ENCODE results near the gene PPP2R5D. TPM values are rescaled to one million over a fixed set of nuclear protein-coding genes. Genes with fewer than 3 reads are reported as not detected.
"Not testable (repeated sequence)": the region's sequence is repeated elsewhere in the genome, so short reads cannot be mapped to it uniquely, and the experiment has no call there.

The PPP2R5D gene
- total RNA-seq, 1 experiment from 2014 or later, result 61.7 TPM

DNA sequence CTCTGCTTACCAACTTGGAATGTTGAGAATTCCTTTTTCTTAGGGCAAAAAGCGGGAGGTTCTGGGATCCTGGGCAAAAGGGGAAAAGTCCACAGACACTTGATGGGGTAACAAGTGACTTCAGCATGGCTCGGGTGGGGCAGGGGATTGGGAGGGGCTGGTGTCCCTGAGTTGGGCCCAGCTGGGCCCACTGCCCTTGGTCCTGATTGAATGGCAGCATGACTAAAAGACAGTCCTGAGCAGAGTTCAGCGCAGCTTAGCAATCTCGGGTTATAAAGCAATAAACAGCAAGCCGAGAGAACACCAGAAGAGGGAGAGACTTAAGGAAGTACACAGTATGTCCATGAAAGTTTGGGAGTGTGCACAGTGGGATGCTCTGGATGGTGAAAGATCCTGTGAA is 5.6 kb downstream of the PPP2R5D start:
- no peak for DNase-seq (ENCODE audit: low read depth)

DNA sequence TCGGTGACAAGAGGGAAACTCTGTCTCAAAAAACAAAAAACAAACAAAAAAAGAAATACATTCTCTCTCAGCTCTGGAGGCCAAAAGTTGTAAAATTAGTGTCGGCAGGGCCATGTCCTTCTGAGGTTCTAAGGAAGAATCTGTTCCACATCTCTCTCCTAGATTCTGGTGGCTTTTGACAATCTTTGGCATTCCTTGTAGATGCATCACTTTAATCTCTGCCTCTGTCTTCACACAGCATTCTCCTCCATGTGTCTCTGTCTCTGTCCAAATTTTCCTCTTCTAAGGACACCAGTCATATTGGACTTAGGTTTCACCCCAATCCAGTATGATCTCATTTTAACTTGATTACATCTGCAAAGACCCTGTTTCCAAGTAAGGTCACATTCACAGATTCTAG is 9.1 kb downstream of the PPP2R5D start:
- no peak for DNase-seq (ENCODE audit: low read depth)

DNA sequence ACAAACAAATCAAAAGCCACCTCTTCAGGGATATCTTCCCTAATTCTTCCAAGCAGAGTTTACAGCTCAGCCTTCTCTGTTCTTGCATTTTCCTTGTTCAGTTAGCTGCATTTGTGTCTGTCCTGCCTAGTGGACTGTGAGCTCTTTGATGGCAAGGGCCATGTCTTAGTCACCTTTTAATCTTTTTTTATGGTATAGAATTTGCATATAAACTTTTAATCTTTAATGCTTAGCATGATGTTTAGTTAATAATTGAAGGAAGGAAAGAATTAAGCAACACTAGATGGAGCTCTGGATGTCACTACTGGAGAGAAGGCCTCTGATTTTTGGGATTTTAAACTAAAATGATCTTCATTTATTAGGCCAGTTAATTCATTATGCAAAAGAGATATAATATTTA is 12.1 kb downstream of the PPP2R5D start:
- DNase-seq (ENCODE audit: low read depth), result no peak

DNA sequence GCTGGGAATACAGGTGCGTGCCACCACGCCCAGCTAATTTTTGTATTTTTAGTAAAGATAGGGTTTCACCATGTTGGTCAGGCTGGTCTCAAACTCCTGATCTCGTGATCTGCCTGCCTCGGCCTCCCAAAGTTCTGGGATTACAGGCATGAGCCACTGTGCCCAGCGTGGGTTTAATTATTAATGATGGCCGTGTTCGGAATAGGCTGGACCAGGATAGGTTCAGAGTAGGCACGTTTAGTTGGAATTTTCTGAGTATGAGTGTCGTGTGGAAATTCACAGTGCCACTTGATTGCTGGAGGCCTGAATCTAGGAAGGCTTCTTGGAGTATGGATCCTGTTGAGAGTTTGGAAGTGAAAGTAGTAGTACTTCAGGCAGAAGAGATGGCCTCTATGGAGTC is 13.8 kb downstream of the PPP2R5D start:
- DNase-seq (ENCODE audit: low read depth), result not testable (repeated sequence)

DNA sequence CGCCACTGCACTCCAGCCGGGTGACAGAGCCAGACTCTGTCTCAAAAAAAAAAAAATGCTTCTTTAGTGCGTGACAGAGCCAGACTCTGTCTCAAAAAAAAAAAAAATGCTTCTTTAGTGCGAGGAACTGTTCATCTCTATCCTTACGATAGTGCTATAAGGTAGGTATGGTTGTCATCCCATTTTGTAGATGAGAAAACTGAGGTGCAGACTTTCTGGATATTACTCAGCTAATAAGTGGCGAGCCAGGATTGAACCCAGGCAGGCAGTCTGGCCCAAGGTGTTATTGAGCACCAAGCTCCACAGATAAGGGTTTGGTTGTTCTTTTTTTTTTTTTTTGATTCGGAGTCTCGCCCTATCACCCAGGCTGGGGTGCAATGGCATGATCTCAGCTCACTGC is 17.5 kb downstream of the PPP2R5D start:
- no peak for DNase-seq (ENCODE audit: low read depth)

DNA sequence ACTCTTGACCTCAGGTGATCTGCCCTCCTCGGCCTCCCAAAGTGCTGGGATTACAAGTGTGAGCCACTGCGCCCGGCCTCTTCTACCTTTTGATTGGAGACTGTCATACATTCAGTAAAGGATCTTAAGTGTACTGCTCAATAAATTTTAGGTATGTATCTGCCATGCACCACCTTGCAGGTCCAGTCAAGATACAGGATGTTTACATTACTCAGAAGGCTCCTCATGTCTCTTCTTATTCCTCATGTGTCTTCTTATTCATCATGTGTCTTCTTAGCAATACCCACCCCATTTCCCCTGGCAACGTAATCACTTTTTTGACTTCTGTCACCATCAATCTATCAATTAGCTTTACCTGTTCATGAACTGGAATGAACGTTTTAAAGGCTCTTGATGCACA is 21.5 kb downstream of the PPP2R5D start:
- no peak for DNase-seq (ENCODE audit: low read depth)

DNA sequence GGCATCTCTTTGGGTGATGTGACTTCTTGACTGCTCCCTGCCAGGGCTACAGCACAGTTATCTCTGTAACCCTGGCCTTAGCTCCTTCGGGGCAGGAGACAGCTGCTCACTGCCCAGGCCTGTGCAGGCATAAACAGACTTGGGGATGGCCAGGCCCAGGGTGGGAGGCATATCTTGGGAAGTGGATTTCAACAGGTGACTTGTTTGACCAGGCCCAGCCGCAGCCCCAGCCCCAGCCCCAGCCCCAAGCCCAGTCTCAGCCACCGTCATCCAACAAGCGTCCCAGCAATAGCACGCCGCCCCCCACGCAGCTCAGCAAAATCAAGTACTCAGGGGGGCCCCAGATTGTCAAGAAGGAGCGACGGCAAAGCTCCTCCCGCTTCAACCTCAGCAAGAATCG is 21.9 kb downstream of the PPP2R5D start:
- DNase-seq (ENCODE audit: low read depth), result no peak

DNA sequence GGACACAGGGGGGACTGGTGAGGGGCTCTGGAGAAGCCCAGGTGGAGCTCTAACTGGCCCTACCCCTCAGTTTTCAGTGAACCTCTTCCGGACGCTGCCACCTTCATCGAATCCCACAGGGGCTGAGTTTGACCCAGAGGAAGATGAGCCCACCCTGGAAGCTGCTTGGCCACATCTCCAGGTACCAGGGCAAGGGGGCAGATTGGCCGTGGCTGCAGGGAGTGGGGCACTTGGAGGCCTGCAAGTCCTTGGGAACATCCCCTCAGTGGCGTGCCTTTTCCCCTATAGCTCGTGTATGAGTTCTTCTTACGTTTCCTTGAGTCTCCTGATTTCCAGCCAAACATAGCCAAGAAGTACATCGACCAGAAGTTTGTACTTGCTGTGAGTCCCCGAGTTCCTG is 22.8 kb downstream of the PPP2R5D start:
- no peak for DNase-seq (ENCODE audit: low read depth)

DNA sequence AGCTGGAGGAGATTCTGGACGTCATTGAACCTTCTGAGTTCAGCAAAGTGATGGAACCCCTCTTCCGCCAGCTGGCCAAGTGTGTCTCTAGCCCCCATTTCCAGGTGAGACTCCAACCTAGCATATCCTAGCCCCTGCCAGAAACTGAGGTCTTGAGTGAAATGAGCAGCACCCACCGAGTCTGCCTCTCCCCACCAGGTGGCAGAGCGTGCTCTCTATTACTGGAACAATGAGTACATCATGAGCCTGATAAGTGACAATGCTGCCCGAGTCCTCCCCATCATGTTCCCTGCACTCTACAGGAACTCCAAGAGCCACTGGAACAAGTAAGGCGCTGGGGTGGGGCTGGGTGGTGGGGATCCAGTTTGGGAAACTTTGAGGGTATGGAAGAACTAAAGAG is 24.8 kb downstream of the PPP2R5D start:
- no peak for DNase-seq (ENCODE audit: low read depth)

DNA sequence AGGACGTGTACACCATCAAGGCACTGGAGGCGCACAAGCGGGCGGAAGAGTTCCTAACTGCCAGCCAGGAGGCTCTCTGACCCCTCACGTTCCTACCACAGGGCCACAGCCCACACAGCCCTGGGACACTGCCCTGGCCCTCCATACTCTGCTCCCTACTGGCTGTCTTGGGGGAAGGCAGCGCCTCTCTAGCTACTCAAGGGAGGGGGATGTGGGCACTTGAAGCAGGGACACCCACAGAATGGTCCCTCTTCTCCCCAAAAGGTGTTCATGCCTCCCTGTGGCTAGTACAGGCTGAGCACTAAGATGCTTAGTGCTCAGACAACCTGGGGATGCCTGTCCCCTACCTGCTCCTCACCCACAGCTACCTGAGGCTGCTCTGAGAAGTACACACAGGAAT is 26.8 kb downstream of the PPP2R5D start:
- DNase-seq (ENCODE audit: low read depth), result no peak

DNA sequence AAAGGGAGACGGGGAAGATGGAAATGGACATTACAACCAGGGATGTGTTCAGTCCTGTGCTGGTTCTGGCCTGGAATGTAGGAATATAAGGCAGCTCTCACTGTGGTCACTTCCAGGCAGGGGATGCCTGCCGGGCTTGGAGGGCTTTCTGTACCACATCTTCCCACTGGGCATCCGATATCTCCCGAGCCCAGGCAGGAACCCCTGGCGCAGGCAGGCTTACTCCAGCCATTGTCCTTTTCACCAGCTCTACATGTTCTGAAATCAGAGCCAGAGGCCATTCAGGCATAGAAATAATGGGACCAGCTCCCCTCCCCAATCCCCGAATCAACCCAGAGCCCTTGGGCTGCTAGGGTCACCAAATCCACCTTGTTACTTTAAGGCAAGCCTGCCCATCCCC is 28.0 kb downstream of the PPP2R5D start:
- DNase-seq (ENCODE audit: low read depth), result no peak

DNA sequence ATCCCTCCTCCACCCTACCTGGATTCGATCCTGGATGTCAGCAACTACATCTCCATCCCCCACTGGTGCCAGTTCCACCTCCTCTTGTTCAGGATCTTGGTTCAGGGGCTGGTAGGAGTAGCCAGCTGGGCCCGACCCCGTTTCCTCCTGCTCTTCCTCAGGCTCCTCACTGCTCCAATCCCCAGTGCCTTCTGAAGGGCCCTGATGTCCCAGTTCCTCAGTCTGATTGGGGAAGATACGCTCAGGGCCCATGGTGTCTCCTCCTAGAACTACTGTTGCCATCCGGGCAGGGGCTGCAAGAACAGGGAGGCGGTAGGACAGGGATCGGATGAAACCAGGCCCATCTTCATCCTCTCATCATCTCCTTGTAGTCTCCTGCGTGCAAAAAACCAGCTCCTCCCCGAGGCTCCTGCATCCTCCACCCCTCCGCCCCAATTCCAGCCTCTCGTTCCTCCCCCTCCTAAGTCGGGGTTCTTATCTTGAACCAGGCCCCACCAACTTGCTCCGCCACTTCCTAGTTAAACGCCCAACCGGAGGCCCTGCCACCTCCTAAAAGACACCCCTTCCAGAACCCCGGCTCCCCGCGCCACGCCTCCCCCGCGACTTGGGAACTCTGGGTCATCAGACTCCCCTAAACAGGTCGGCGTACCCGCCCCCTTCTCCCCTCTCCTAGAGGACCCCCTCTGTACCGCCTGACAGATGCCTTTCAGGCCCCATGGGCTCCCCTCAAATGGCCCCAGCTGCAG is 28.9 kb downstream of the PPP2R5D start:
- no peak for DNase-seq (ENCODE audit: low read depth)

DNA sequence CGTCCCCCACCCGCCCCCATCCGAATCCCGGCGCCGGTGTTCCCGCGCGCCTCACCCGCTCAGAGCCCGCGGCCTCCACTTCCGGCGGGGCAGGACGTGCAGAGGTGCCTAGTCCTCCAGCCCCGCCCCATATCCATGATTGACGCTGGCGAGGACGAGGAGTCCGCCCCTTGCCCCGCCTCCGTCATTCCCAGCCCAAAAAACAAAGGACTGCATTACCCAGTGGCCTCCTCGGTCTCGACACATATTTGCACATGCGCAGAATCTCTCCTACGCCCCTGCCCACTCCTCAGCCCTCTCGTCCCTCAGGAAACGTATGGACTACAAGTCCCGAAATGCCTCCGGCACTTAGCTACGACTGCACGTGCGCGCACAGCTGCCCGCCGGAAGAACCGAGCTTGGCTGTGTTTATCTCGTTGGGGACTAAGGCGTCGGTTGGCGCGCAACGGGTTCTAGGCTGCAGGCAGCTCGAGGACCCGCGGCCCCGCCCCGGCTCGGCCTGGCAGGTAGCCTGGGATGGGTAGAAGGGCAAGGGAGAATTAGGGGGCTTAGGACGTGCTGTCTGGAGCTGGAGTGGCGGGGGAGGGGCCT is 29.6 kb downstream of the PPP2R5D start, which contains the start of the genes KLHDC3 and MEA1:
KLHDC3 (plus strand) TSS at position 407 of the 591 bp plus-strand sequence. CDS start 2,944 bp downstream, outside the sequence.
MEA1 (minus strand) TSS at position 104 of the 591 bp plus-strand sequence. CDS start 133 bp downstream, outside the sequence.
- peak; percentile 100 for DNase-seq (ENCODE audit: low read depth)

DNA sequence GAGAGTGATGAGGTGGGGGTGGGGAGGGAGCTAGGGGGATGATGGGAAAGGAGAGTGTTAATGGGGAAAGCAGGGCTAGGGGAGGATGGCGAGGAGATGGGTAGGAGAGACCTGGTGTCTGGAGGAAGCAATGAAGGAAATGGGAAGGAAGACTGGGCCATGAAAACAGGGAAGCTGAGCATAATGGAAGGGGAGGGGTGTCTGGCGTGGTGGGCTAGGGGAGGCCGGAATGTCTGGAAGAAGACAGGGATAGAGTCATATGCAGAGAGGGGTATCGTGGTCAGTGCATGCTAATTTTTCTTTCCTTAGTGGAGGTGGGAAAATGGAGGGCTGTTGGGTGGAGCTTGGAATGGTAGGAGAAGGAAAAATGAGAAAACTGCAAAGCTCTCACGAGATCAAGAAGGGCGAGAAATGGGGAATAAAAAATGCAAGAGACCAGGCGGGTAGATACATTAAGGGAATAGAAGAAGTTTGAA is 30.1 kb downstream of the PPP2R5D start:
- peak; percentile 26 for DNase-seq (ENCODE audit: low read depth)

DNA sequence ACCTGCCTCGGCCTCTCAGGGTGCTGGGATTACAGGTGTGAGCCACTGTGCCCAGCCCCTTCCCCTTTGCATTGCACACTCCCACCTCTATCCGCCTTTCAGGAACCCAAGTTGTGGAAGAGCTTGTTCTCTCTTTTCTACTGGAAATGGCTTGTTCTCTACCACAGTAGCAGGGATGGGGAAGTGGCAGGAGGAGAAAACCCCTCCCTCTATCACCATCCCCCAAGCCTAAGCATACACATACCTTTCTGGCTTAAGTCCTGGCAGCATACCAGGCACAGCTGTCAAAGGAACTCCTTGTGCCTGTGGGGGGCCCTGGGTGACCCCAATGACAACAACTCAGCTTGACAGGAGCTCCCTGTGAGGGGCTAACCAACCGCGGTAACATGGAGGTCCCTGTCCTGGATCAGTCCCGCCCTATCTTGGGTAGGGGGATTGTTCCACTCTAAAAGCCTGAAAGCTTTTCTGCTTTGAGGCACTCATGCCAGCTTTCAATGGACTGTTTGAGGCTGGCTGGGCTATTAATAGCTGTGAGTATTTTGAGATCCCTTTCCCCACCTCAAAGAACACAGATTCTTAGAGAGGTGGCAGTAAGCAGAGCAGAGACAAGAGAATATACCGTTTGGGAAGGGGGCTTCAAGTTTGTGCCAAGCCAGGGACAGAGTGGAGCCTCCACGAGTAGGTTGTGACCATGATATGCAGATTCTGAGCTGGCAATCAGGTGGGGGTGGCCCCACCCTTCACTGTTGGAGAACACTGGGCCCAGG is 32.0 kb downstream of the PPP2R5D start:
- no peak for DNase-seq (ENCODE audit: low read depth)

DNA sequence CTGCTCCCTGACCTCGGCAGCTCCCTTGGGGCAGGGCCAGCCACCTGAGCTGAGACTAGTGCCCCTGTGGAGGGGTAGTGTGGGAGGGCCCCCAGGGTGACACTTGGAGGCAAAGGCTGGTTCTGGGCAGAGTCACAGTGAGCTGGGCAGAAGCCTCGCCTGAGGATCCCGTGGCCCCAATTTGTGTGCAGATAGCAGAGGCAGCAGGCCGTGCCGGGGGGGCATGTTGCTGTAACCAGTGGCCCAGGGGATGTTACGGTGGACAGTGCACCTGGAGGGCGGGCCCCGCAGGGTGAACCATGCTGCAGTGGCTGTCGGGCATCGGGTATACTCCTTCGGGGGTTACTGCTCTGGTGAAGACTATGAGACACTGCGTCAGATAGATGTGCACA is 32.6 kb downstream of the PPP2R5D start:
- no peak for DNase-seq (ENCODE audit: low read depth)

DNA sequence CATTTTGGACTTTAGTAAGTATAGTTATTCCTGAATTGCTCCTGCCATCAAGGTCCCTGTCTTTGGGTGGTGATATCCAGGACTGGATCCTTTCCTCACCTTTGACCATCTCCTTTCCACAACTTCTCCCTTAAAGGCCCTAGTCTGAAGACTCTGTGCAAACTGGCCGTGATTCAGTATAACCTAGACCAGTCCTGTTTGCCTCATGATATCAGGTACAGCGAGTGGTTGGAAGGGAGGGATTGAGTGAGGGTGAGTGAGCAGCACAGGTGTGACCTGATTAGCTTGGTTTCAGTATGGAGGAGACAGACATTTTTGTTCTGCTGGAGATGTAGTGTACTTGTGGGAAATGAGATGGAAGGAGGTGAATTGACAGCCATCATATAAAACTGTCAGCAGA is 34.8 kb downstream of the PPP2R5D start:
- no peak for DNase-seq (ENCODE audit: low read depth)

DNA sequence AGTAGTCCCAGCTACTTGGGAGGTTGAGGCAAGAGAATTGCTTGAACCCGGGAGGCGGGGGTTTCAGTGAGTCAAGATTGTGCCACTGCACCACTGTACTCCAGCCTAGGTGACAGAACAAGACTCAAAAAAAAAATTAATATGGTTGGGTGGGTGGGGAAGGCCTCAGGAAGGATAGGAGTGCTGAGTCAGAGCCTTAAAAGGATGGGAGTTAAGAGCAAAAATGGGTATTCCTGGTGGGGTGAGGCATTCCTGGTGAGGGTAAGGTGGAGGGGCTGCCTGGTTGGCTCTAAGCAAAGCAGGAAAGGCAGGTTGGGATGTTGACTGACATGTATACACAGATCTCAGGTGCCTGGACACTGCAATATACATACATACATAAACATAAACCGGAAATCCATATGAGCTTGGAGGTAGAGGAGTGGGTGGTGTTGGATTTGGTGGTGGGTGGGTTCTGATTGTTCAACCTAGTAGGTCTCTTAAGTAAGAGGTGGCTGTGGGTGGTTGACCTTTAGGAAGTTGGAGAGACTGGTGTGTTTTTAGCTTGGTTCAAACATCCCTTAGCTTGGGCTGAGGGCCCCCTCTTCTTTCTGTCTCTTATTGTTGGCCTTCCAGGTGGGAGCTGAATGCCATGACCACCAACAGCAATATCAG is 35.8 kb downstream of the PPP2R5D start:
- no peak for DNase-seq (ENCODE audit: low read depth)

DNA sequence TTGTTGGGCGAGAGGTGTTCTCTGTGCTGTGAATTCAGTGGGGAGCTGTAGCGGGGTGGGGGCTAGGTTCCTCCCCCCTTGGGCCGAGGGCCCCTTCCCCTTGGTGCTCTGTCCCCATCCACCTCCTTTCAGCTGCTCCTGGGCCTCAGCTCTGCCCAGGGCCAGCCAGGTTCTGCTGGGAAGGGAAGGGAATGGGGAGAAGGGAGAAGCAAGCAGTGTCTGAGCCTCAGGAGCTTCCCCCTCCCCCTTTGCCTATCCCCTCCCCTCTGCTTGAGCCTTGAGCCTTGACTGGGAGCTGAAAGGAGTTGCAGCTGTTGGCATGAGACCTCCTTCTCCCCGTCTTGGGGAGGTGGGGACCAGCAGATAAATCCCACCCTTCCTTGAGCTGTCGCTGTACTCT is 36.5 kb downstream of the PPP2R5D start:
- peak; percentile 45 for DNase-seq (ENCODE audit: low read depth)

DNA sequence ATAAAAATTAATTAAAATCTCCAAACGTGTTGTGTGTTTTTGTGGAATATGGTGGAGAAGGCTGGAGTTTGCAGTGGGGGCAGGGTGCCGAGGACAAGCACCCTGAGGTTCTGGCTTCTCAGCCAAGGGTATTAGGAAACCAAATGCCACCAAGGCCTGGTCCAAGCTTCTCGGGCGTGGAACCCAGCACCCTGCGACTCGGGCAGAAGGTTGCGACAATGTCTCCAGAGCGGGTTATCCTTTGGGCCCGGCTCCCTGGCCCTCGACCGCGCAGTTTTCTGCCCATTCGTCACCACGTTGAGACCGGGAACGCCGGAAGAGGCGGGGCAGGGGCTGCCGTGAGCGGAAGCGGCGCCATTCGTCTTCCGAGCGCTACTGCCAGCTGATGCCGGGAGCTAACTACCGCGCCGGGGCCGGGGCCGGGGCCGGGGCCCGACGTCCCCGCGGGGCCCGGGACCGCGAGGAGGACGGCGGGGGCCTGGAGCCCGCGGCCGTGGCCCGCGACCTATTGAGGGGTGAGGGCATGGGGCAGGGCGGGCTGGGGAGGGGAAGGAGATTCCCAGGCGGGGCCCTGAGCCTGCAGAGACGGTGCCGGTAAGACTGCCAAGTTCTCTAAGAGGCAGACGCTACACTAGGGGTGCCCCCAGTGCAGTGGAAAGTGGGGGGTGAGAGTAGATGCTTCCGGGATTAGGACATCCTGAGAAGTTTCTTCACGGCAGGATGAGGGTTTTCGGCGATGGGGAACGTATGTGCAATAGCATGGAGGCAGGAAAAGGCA is 37.1 kb downstream of the PPP2R5D start, which contains the start of gene RRP36:
RRP36 (plus strand) TSS at position 354 of the 778 bp plus-strand sequence; CDS start at position 386, 32 bp downstream.
- peak; percentile 68 for DNase-seq (ENCODE audit: low read depth)

DNA sequence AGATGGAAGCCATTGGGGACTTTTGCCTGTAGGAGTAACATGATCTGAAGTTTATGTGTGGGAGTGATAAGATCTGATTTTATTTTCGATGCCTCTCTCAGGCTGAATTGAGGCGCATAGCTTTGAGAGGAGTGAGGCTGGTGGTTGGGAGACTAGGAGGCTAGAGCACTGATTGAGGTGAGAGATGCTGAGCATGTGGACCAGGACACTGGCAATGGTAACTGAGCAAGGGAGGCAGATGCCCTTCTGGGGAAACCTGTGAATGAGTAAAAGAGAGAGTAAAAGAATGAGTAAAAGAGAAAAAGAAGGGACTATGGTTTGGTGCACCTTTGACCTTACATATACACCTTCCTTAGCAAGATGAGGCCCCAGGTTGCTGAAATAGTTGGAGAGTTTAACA is 40.1 kb downstream of the PPP2R5D start:
- no peak for DNase-seq (ENCODE audit: low read depth)

Data from LHCN-M2 (cell line).